Fibroblast of lung (primary cell): ENCODE measurements around the gene DHH.

Experiments
- EZH2 ChIP-seq: IDR thresholded peaks from 2 replicates; pipeline ENCODE4 v1.5.1; 2012; ENCODE audit warnings: low read length, control low read depth, mild to moderate bottlenecking; ENCODE audit errors: missing control alignments
- TF ChIP-seq, protein P1 (sequence below), 2 donors: IDR thresholded peaks in 1 of 2; conservative IDR thresholded peaks in 1 of 2; 1 replicate in 1 of 2; 2 replicates in 1 of 2; pipeline ENCODE4 v1.5.1; 2011 to 2012; ENCODE audit warnings: low read length in 2 of 2, control low read depth in 1 of 2, inconsistent platforms in 1 of 2, low read depth in 1 of 2, mild to moderate bottlenecking in 1 of 2

DNA sequence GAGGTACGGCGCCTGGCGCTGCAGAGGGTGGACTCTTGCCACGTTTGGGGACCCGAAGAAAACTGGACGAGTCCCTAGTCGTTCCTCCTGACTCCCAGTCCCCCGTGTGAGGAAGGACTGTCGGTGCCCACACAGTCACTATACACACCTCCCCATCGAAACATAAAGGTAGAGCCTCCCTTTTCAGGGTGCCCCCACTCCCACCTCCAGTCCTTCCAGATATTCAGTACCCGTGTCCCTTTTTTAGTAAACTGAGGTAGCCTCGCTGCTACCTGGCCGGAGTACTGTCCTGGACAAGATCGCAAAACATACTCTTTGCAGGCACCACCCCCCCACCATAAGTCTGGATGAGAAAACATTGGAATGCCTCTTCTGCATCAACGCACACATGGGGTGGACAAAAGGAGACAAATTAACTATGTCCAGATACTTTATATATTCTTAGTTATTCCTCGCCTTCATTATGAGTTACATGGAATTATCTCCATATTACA, 33.4 kb downstream of the DHH start:
- TF ChIP-seq, protein P1, sequence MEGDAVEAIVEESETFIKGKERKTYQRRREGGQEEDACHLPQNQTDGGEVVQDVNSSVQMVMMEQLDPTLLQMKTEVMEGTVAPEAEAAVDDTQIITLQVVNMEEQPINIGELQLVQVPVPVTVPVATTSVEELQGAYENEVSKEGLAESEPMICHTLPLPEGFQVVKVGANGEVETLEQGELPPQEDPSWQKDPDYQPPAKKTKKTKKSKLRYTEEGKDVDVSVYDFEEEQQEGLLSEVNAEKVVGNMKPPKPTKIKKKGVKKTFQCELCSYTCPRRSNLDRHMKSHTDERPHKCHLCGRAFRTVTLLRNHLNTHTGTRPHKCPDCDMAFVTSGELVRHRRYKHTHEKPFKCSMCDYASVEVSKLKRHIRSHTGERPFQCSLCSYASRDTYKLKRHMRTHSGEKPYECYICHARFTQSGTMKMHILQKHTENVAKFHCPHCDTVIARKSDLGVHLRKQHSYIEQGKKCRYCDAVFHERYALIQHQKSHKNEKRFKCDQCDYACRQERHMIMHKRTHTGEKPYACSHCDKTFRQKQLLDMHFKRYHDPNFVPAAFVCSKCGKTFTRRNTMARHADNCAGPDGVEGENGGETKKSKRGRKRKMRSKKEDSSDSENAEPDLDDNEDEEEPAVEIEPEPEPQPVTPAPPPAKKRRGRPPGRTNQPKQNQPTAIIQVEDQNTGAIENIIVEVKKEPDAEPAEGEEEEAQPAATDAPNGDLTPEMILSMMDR (conservative IDR thresholded peaks at IDR 0.05 in 1 of 2, IDR thresholded peaks at IDR 0.05 in 1 of 2; ENCODE audit: low read depth in 1 of 2, low read length in 2 of 2): no peak
- TF ChIP-seq EZH2: no peak
